ENCODE results near the gene UGT3A1. TPM values are rescaled to one million over a fixed set of nuclear protein-coding genes. Genes with fewer than 3 reads are reported as not detected.

The UGT3A1 gene
- total and polyA plus RNA-seq, 10 of the 15 experiments (the other 5 are each of a cell fraction or from before 2014, with no cell fraction given) = not detected

GRCh38 chr5:36001032-36001431 is 9.8 kb upstream of the UGT3A1 start:
- no peaks in the 10 kb centered on the region for H3K4me1 ChIP-seq (ENCODE audit: control insufficient read depth, insufficient read depth, low read length)
- H4K20me1 ChIP-seq (ENCODE audit: control insufficient read depth, insufficient read depth) = no peaks in the 10 kb centered on the region
- in situ Hi-C loops (cut with MboI) = no loop called here
- intact Hi-C loops (cut with micrococcal nuclease; ENCODE audit: unreplicated experiment) = no loop called here
- no peak for DNase-seq (ENCODE audit: low read depth, low spot score)
- H3K4me2 ChIP-seq (ENCODE audit: control insufficient read depth, insufficient read depth) = no peak overlapping the region
- no peaks in the 10 kb centered on the region for H3K27me3 ChIP-seq (replicated peaks in 1 of 2; ENCODE audit: control insufficient read depth in 2 of 2, insufficient read depth in 2 of 2, low read length in 1 of 2)
- SMC1A ChIA-PET (ENCODE audit: uncharacterized antibody, unreplicated experiment) = no interaction called here
- POLR2A ChIA-PET = no interaction called here
- no peaks in the 10 kb centered on the region for H3K36me3 ChIP-seq (ENCODE audit: control insufficient read depth in 2 of 2, insufficient read depth in 2 of 2, low read length in 1 of 2)
- FAIRE-seq = no peak
- BruUV-seq (replicated peaks) = no TSS peak
- H3K79me2 ChIP-seq (ENCODE audit: control insufficient read depth, insufficient read depth, low read length) = no peaks in the 10 kb centered on the region
- no peak for ATAC-seq
- no peak overlapping the region for H3K27ac ChIP-seq (ENCODE audit: control insufficient read depth, insufficient read depth)
- CTCF ChIA-PET = no interaction called here
- H3K4me3 ChIP-seq = no peak overlapping the region
- H3K9me3 ChIP-seq (replicated peaks; ENCODE audit: control insufficient read depth, insufficient read depth, low read length) = no peaks in the 10 kb centered on the region
- H3K9ac ChIP-seq (ENCODE audit: control insufficient read depth, insufficient read depth, low read length) = no peak overlapping the region
- RAD21 ChIA-PET (ENCODE audit: unreplicated experiment) = no interaction called here
- 23% methylated on average over 3 of the region's 3 CpGs for WGBS (ENCODE audit: insufficient coverage, insufficient replicate concordance, low lambda C conversion rate, missing lambda C conversion rate)
- TF ChIP-seq TBL1XR1 (IDR thresholded peaks at IDR 0.05; ENCODE audit: low read depth, low read length) = no peak
- peak; percentile 21; the same call in 1 of the 2 replicates for TF ChIP-seq SPI1 (IDR thresholded peaks at IDR 0.05; ENCODE audit: borderline replicate concordance, insufficient read depth, low read depth, low read length)
- TF ChIP-seq CHD2 (IDR thresholded peaks at IDR 0.05; ENCODE audit: borderline replicate concordance, low read depth, low read length) = no peak
- no peak overlapping the region for H2AFZ ChIP-seq (ENCODE audit: control insufficient read depth, low read depth, low read length)

- FAIRE-seq (no peak), DNase-seq (ENCODE audit: low read depth, low spot score) (no peak), ATAC-seq (no peak)
- no peaks in the 10 kb centered on the region for H3K36me3 ChIP-seq (ENCODE audit: control insufficient read depth in 2 of 2, insufficient read depth in 2 of 2, low read length in 1 of 2)
- H3K9ac ChIP-seq (ENCODE audit: control insufficient read depth, insufficient read depth, low read length) = no peak overlapping the region
- POLR2A ChIA-PET = no interaction called here
- CTCF ChIA-PET = no interaction called here
- H3K9me3 ChIP-seq (replicated peaks; ENCODE audit: control insufficient read depth, insufficient read depth, low read length) = no peaks in the 10 kb centered on the region
- in situ Hi-C loops (cut with MboI) (no loop called here), intact Hi-C loops (cut with micrococcal nuclease; ENCODE audit: unreplicated experiment) (no loop called here)
- H4K20me1 ChIP-seq (ENCODE audit: control insufficient read depth, insufficient read depth) = no peaks in the 10 kb centered on the region
- H3K79me2 ChIP-seq (ENCODE audit: control insufficient read depth, insufficient read depth, low read length) = no peaks in the 10 kb centered on the region
- TF ChIP-seq MYB (IDR thresholded peaks at IDR 0.05; ENCODE audit: borderline replicate concordance, low read depth, low read length) (no peak), ATF3 (IDR thresholded peaks at IDR 0.05; ENCODE audit: borderline replicate concordance, extremely low read depth, low read depth, low read length) (no peak), CHD1 (IDR thresholded peaks at IDR 0.05; ENCODE audit: low read depth, low read length) (no peak), IRF4 (IDR thresholded peaks at IDR 0.05; ENCODE audit: low read depth, low read length) (no peak), TCF3 (IDR thresholded peaks at IDR 0.05; ENCODE audit: borderline replicate concordance, insufficient read depth, low read depth, low read length) (no peak), NFIC (IDR thresholded peaks at IDR 0.05; ENCODE audit: low read depth, low read length) (no peak), PAX5 (IDR thresholded peaks at IDR 0.05; ENCODE audit: borderline replicate concordance, low read depth, low read length) (no peak)
- no peak overlapping the region for H3K4me2 ChIP-seq (ENCODE audit: control insufficient read depth, insufficient read depth)
- BruUV-seq (replicated peaks) = no TSS peak
- no peaks in the 10 kb centered on the region for H3K4me1 ChIP-seq (ENCODE audit: control insufficient read depth, insufficient read depth, low read length)
- H2AFZ ChIP-seq (ENCODE audit: control insufficient read depth, low read depth, low read length) = no peak overlapping the region
- RAD21 ChIA-PET (ENCODE audit: unreplicated experiment) = no interaction called here
- 6% methylated on average over 1 of the region's 1 CpG for WGBS (ENCODE audit: insufficient coverage, insufficient replicate concordance, low lambda C conversion rate, missing lambda C conversion rate)
- no peak overlapping the region for H3K27ac ChIP-seq (ENCODE audit: control insufficient read depth, insufficient read depth)
- no peak overlapping the region for H3K4me3 ChIP-seq
- SMC1A ChIA-PET (ENCODE audit: uncharacterized antibody, unreplicated experiment) = no interaction called here
- no peaks in the 10 kb centered on the region for H3K27me3 ChIP-seq (replicated peaks in 1 of 2; ENCODE audit: control insufficient read depth in 2 of 2, insufficient read depth in 2 of 2, low read length in 1 of 2)
Measured at GRCh38 chr5:35999547-35999946, 8.4 kb upstream of the UGT3A1 start.
